HepG2 (cell line): ENCODE data around the gene ZSCAN2.

Experiments used
- FOXM1 ChIP-seq: sonication (generic); formaldehyde crosslinking; IDR thresholded peaks from 2 replicates; pipeline ENCODE4 v1.5.0; 2020; ENCODE audit warnings: missing genetic modification reagents
- MXI1 ChIP-seq: IDR thresholded peaks from 3 replicates; pipeline ENCODE4 v1.6.1; 2012; ENCODE audit warnings: low read depth, low read length, inconsistent platforms, borderline replicate concordance
- POLR2A ChIP-seq, 2 experiments: IDR thresholded peaks; 2 replicates each; pipeline ENCODE4 v1.6.1; 2011; ENCODE audit warnings: low read depth in 2 of 2, low read length in 2 of 2, mild to moderate bottlenecking in 1 of 2, moderate library complexity in 1 of 2; ENCODE audit not compliant: insufficient read depth in 1 of 2
- SIN3A ChIP-seq: IDR thresholded peaks from 2 replicates; pipeline ENCODE4 v1.6.1; 2011; ENCODE audit warnings: low read depth, mild to moderate bottlenecking, control low read depth, low read length, borderline replicate concordance
- TBL1XR1 ChIP-seq: fragments of 150-350 bp; IDR thresholded peaks from 2 replicates; pipeline ENCODE4 v1.6.1; 2014; ENCODE audit warnings: borderline replicate concordance, low read length; ENCODE audit not compliant: partially characterized antibody
- YEATS4 ChIP-seq: sonication (generic); formaldehyde crosslinking; IDR thresholded peaks from 2 replicates; pipeline ENCODE4 v1.4.0; 2020; ENCODE audit warnings: missing genetic modification reagents, borderline replicate concordance
- ZFP1 ChIP-seq: IDR thresholded peaks from 2 replicates; pipeline ENCODE4 v1.6.1; 2016
- ZFX ChIP-seq: sonication (generic); formaldehyde crosslinking; IDR thresholded peaks from 2 replicates; pipeline ENCODE4 v1.4.0; 2020; ENCODE audit warnings: mild to moderate bottlenecking, low read depth, missing genetic modification reagents, moderate library complexity
- TF ChIP-seq, protein P1 (sequence below): sonication (generic); formaldehyde crosslinking; IDR thresholded peaks from 2 replicates; pipeline ENCODE4 v1.5.0; 2020; ENCODE audit warnings: mild to moderate bottlenecking, missing genetic modification reagents, moderate library complexity
- TF ChIP-seq, protein P2 (sequence below): sonication (generic); formaldehyde crosslinking; conservative IDR thresholded peaks from 2 replicates; pipeline ENCODE4 v1.4.0; 2020; ENCODE audit warnings: missing genetic modification reagents

DNA sequence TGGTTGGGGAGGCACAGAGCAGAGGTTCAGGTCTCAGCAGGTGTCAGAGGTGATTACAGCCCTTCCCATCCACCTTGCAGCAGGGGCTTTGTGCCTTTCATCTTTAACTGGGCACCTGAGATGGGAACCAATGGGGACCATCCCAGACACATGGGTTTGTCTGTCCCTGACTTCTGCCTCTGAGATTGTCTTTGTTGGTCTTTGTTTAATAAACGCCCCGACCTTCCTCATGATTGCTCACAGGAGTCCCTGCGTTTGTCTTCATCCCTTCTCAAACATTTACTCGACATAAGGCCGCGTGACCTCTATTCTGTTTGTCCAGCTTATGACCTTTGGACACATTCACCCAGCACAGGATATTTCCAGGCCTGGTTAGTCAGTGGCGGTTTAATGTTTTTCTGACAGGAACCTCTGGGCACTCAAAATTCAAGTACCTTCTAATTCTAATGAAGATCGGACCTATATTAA, 5.9 kb downstream of the ZSCAN2 start:
- TF ChIP-seq SIN3A (peak; percentile 76; the same call in 1 of the 2 replicates), FOXM1 (CRISPR knock-in tag) (no peak), POLR2A (IDR thresholded peaks at IDR 0.05; ENCODE audit: insufficient read depth in 1 of 2, low read depth in 2 of 2, low read length in 2 of 2) (peak in 1 of 2 experiments; percentile 29; a peak in 1 of 4 replicates), TBL1XR1 (no peak), YEATS4 (CRISPR knock-in tag) (no peak), MXI1 (peak; percentile 70; the same call in 1 of the 3 replicates), ZFX (CRISPR knock-in tag) (peak; percentile 65), ZFP1 (CRISPR knock-in tag) (0 out of 2 replicates have a peak, but pooled peaks have one; percentile 20)
- TF ChIP-seq, protein P1, sequence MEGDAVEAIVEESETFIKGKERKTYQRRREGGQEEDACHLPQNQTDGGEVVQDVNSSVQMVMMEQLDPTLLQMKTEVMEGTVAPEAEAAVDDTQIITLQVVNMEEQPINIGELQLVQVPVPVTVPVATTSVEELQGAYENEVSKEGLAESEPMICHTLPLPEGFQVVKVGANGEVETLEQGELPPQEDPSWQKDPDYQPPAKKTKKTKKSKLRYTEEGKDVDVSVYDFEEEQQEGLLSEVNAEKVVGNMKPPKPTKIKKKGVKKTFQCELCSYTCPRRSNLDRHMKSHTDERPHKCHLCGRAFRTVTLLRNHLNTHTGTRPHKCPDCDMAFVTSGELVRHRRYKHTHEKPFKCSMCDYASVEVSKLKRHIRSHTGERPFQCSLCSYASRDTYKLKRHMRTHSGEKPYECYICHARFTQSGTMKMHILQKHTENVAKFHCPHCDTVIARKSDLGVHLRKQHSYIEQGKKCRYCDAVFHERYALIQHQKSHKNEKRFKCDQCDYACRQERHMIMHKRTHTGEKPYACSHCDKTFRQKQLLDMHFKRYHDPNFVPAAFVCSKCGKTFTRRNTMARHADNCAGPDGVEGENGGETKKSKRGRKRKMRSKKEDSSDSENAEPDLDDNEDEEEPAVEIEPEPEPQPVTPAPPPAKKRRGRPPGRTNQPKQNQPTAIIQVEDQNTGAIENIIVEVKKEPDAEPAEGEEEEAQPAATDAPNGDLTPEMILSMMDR (CRISPR knock-in tag), result no peak
- TF ChIP-seq, protein P2, sequence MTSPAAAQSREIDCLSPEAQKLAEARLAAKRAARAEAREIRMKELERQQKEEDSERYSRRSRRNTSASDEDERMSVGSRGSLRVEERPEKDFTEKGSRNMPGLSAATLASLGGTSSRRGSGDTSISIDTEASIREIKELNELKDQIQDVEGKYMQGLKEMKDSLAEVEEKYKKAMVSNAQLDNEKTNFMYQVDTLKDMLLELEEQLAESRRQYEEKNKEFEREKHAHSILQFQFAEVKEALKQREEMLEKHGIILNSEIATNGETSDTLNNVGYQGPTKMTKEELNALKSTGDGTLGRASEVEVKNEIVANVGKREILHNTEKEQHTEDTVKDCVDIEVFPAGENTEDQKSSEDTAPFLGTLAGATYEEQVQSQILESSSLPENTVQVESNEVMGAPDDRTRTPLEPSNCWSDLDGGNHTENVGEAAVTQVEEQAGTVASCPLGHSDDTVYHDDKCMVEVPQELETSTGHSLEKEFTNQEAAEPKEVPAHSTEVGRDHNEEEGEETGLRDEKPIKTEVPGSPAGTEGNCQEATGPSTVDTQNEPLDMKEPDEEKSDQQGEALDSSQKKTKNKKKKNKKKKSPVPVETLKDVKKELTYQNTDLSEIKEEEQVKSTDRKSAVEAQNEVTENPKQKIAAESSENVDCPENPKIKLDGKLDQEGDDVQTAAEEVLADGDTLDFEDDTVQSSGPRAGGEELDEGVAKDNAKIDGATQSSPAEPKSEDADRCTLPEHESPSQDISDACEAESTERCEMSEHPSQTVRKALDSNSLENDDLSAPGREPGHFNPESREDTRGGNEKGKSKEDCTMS (CRISPR knock-in tag), result no peak
